ENCODE data around the gene UGT2A1.

DNA sequence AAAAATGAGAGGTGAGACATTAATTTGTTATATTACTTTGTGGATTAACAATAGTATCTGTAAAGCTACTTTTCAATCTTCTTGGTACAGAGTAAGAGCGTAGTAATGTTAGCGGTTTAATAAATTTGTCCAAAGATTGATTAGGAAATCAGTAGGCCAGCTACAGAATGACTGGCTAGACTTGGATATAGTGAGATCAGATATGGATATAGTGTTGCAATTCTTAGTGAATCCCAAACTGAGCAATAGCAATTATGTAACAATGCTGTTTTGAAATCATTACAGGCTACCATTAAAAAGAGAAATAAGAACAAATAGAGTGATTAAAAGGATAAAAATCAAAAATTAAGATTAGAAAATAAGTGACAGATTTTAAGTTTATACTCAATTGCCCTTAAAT lies 12.8 kb downstream of the UGT2A1 start:
- TF ChIP-seq, protein P1, sequence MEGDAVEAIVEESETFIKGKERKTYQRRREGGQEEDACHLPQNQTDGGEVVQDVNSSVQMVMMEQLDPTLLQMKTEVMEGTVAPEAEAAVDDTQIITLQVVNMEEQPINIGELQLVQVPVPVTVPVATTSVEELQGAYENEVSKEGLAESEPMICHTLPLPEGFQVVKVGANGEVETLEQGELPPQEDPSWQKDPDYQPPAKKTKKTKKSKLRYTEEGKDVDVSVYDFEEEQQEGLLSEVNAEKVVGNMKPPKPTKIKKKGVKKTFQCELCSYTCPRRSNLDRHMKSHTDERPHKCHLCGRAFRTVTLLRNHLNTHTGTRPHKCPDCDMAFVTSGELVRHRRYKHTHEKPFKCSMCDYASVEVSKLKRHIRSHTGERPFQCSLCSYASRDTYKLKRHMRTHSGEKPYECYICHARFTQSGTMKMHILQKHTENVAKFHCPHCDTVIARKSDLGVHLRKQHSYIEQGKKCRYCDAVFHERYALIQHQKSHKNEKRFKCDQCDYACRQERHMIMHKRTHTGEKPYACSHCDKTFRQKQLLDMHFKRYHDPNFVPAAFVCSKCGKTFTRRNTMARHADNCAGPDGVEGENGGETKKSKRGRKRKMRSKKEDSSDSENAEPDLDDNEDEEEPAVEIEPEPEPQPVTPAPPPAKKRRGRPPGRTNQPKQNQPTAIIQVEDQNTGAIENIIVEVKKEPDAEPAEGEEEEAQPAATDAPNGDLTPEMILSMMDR (IDR thresholded peaks at IDR 0.05), result no peak
- no peak for TF ChIP-seq POLR2A (IDR thresholded peaks at IDR 0.05)
- TF ChIP-seq EP300 (IDR thresholded peaks at IDR 0.05), result no peak

Measured in tibial nerve (tissue), 4 donors.